SK-N-SH treated with all-trans-retinoic acid at 6 μM for 48 hours (cell line): ENCODE measurements around the gene DCXR.

Source experiments
- BACH2 ChIP-seq: fragments of 250-450 bp; sonication (Bioruptor Pico); IDR thresholded peaks from 2 replicates; pipeline ENCODE4 v1.9.0; 2021; ENCODE audit warnings: mild to moderate bottlenecking, borderline replicate concordance
- CSRNP3 ChIP-seq: fragments of 250-450 bp; sonication (Bioruptor Pico); IDR thresholded peaks from 2 replicates; pipeline ENCODE4 v1.5.1; 2021; ENCODE audit warnings: mild to moderate bottlenecking, moderate library complexity
- GLIS3 ChIP-seq: fragments of 250-450 bp; sonication (Bioruptor Pico); IDR thresholded peaks from 2 replicates; pipeline ENCODE4 v1.5.0; 2020; ENCODE audit warnings: mild to moderate bottlenecking, moderate library complexity
- PATZ1 ChIP-seq: fragments of 250-450 bp; sonication (Bioruptor Pico); IDR thresholded peaks from 2 replicates; pipeline ENCODE4 v1.8.0; 2020; ENCODE audit warnings: mild to moderate bottlenecking, moderate library complexity, borderline replicate concordance
- PPARA ChIP-seq: fragments of 250-450 bp; sonication (Bioruptor Pico); IDR thresholded peaks from 2 replicates; pipeline ENCODE4 v1.5.0; 2020; ENCODE audit warnings: mild to moderate bottlenecking, borderline replicate concordance
- RARB ChIP-seq: fragments of 250-450 bp; sonication (Bioruptor Pico); IDR thresholded peaks from 2 replicates; pipeline ENCODE4 v1.8.0; 2021; ENCODE audit warnings: mild to moderate bottlenecking, moderate library complexity
- TCF4 ChIP-seq: fragments of 250-450 bp; sonication (Bioruptor Pico); IDR thresholded peaks from 2 replicates; pipeline ENCODE4 v1.8.0; 2021; ENCODE audit warnings: mild to moderate bottlenecking, moderate library complexity, borderline replicate concordance
- ZFP3 ChIP-seq: fragments of 250-450 bp; sonication (Bioruptor Pico); IDR thresholded peaks from 2 replicates; pipeline ENCODE4 v1.5.0; 2020; ENCODE audit warnings: mild to moderate bottlenecking, moderate library complexity
- TF ChIP-seq, protein P1 (sequence below): fragments of 250-450 bp; sonication (Bioruptor Pico); IDR thresholded peaks from 2 replicates; pipeline ENCODE4 v1.8.0; 2021; ENCODE audit warnings: low read depth, mild to moderate bottlenecking, moderate library complexity, borderline replicate concordance
- TF ChIP-seq, protein P2 (sequence below): fragments of 250-450 bp; sonication (Bioruptor Pico); IDR thresholded peaks from 2 replicates; pipeline ENCODE4 v1.5.1; 2020; ENCODE audit warnings: low read depth, mild to moderate bottlenecking, moderate library complexity

DNA sequence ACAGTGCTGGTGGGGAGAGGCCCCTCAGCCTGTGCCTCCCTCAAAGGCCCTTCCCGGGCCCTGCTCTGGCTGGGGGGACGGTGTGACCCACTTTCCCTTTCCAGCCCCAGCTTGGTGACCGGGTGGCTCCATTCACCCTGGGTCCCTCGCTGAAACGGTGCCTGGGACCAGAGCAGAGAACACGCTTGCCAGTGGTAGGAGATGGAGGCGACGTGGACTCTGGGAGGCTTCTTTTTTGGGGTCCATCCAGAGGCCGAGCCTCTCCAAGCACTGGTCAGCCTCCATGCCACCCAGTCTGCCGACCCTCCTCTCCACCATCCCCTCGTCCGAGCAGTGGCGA, 22.6 kb downstream of the DCXR start:
- TF ChIP-seq PPARA (no peak), GLIS3 (CRISPR knock-in tag) (no peak), CSRNP3 (CRISPR knock-in tag) (no peak), RARB (CRISPR knock-in tag) (no peak), ZFP3 (CRISPR knock-in tag) (no peak), TCF4 (no peak), BACH2 (CRISPR knock-in tag) (no peak), PATZ1 (CRISPR knock-in tag) (no peak)
- TF ChIP-seq, protein P1, sequence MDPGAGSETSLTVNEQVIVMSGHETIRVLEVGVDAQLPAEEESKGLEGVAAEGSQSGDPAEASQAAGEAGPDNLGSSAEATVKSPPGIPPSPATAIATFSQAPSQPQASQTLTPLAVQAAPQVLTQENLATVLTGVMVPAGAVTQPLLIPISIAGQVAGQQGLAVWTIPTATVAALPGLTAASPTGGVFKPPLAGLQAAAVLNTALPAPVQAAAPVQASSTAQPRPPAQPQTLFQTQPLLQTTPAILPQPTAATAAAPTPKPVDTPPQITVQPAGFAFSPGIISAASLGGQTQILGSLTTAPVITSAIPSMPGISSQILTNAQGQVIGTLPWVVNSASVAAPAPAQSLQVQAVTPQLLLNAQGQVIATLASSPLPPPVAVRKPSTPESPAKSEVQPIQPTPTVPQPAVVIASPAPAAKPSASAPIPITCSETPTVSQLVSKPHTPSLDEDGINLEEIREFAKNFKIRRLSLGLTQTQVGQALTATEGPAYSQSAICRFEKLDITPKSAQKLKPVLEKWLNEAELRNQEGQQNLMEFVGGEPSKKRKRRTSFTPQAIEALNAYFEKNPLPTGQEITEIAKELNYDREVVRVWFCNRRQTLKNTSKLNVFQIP, result no peak
- TF ChIP-seq, protein P2, sequence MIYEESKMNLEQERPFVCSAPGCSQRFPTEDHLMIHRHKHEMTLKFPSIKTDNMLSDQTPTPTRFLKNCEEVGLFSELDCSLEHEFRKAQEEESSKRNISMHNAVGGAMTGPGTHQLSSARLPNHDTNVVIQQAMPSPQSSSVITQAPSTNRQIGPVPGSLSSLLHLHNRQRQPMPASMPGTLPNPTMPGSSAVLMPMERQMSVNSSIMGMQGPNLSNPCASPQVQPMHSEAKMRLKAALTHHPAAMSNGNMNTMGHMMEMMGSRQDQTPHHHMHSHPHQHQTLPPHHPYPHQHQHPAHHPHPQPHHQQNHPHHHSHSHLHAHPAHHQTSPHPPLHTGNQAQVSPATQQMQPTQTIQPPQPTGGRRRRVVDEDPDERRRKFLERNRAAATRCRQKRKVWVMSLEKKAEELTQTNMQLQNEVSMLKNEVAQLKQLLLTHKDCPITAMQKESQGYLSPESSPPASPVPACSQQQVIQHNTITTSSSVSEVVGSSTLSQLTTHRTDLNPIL (CRISPR knock-in tag), result no peak
